RWPE1 (cell line): ENCODE measurements around the gene HOMER2.

Source experiments
- CTCF ChIA-PET: fragments of 350-600 bp; sonication (Branson Sonifier 250); formaldehyde crosslinking; extraction: SDS; loops from one replicate; lab custom pipeline; 2021; lab: Yijun Ruan, JAX
- POLR2A ChIA-PET: fragments of 400-600 bp; formaldehyde crosslinking; extraction: SDS; loops from one replicate; lab custom pipeline; 2020; ENCODE audit warnings: antibody characterized with exemption; ENCODE audit not compliant: low non-redundant PET; lab: Yijun Ruan, JAX
- DNase-seq: peaks from one replicate; pipeline ENCODE4 v3.0.0; 2012; ENCODE audit warnings: low spot score
- H3K27ac ChIP-seq: fragments of 450-650 bp; 2 replicates; pipeline ENCODE4 v1.5.1; 2017
- CTCF ChIP-seq: fragments of 450-650 bp; conservative IDR thresholded peaks from 2 replicates; pipeline ENCODE4 v1.5.1; 2017; ENCODE audit warnings: low read depth, mild to moderate bottlenecking

HOMER2 gene

GRCh38 chr15:82918607-82919230 is 33.8 kb downstream of the HOMER2 start:
- POLR2A ChIA-PET, result no interaction called here
- no peak for DNase-seq
- TF ChIP-seq CTCF, result no peak
- CTCF ChIA-PET, result no interaction called here
- H3K27ac ChIP-seq, result no peak overlapping the region

GRCh38 chr15:82918162-82918561 is 34.4 kb downstream of the HOMER2 start:
- DNase-seq, result no peak
- no peak overlapping the region for H3K27ac ChIP-seq
- POLR2A ChIA-PET, result no interaction called here
- CTCF ChIA-PET, result no interaction called here
- no peak for TF ChIP-seq CTCF

GRCh38 chr15:82917249-82917648 is 35.3 kb downstream of the HOMER2 start:
- POLR2A ChIA-PET, result no interaction called here
- TF ChIP-seq CTCF, result no peak
- CTCF ChIA-PET, result no interaction called here
- no peak for DNase-seq
- no peak overlapping the region for H3K27ac ChIP-seq

- POLR2A ChIA-PET, result no interaction called here
- CTCF ChIA-PET, result interaction anchor here (0.7 kb wide), 1 partner anchor 11 kb away, joined by 3 read pairs; no protein-coding TSS in a partner anchor
- TF ChIP-seq CTCF, result no peak
- DNase-seq, result no peak
- H3K27ac ChIP-seq, result no peak overlapping the region
These were observed 36.2 kb downstream of the HOMER2 start for GRCh38 chr15:82916161-82916952.

GRCh38 chr15:82914396-82914795 is 38.1 kb downstream of the HOMER2 start:
- ChIA-PET POLR2A (no interaction called here), CTCF (interaction anchor here (0.6 kb wide), 2 partner anchors 127 to 225 kb away, joined by 3 to 5 read pairs; no protein-coding TSS in a partner anchor)
- no peak for TF ChIP-seq CTCF
- no peak for DNase-seq
- no peak overlapping the region for H3K27ac ChIP-seq

GRCh38 chr15:82911458-82911857 is 41.1 kb downstream of the HOMER2 start:
- H3K27ac ChIP-seq, result no peak overlapping the region
- POLR2A ChIA-PET, result no interaction called here
- TF ChIP-seq CTCF, result no peak
- CTCF ChIA-PET, result interaction anchor here (0.7 kb wide), 1 partner anchor 14 kb away, joined by 3 read pairs; no protein-coding TSS in a partner anchor
- DNase-seq, result no peak
